Liver (tissue), 9 donors: Measurements from ENCODE around the gene ONECUT1. TPM values are rescaled to one million over a fixed set of nuclear protein-coding genes. Genes with fewer than 3 reads are reported as not detected.

ENCODE experiments used
- DNase-seq: peaks from one replicate; pipeline ENCODE4 v3.0.0-alpha.2; 2017; ENCODE audit warnings: low spot score
- H3K27ac ChIP-seq, 2 donors: one replicate each; pipeline ENCODE4 v1.7.0; 2013; ENCODE audit warnings: inconsistent platforms in 2 of 2, low read length in 2 of 2, control low read depth in 1 of 2, low read depth in 1 of 2, mild to moderate bottlenecking in 1 of 2
- H3K27me3 ChIP-seq, 4 donors: one replicate each; pipeline versions ENCODE4 v1.6.1 to v1.7.0; 2013; ENCODE audit warnings: low read length in 3 of 4, inconsistent platforms in 1 of 4, mild to moderate bottlenecking in 1 of 4, moderate library complexity in 1 of 4; ENCODE audit not compliant: control insufficient read depth in 4 of 4, insufficient read depth in 4 of 4
- H3K36me3 ChIP-seq, 4 donors: one replicate each; pipeline versions ENCODE4 v1.6.1 to v1.7.0; 2013; ENCODE audit warnings: low read length in 3 of 4, mild to moderate bottlenecking in 3 of 4, low read depth in 1 of 4, moderate library complexity in 1 of 4; ENCODE audit not compliant: control insufficient read depth in 4 of 4, insufficient read depth in 3 of 4
- H3K4me1 ChIP-seq, 4 donors: one replicate each; pipeline versions ENCODE4 v1.6.1 to v1.7.0; 2013; ENCODE audit warnings: low read length in 3 of 4, mild to moderate bottlenecking in 3 of 4, moderate library complexity in 1 of 4; ENCODE audit not compliant: control insufficient read depth in 4 of 4, insufficient read depth in 4 of 4
- H3K4me3 ChIP-seq, 3 donors: one replicate each; pipeline versions ENCODE4 v1.6.1 to v1.7.0; 2013; ENCODE audit warnings: low read length in 3 of 3, control low read depth in 1 of 3, low read depth in 1 of 3, mild to moderate bottlenecking in 1 of 3
- H3K9ac ChIP-seq, 2 donors: one replicate each; pipeline ENCODE4 v1.7.0; 2013; ENCODE audit warnings: low read length in 2 of 2, mild to moderate bottlenecking in 2 of 2, moderate library complexity in 2 of 2, control low read depth in 1 of 2, low read depth in 1 of 2
- H3K9me3 ChIP-seq, 4 donors: one replicate each; pipeline versions ENCODE4 v1.6.1 to v1.7.0; 2013; ENCODE audit warnings: low read length in 3 of 4; ENCODE audit not compliant: control insufficient read depth in 4 of 4
- ATF3 ChIP-seq: IDR thresholded peaks from 2 replicates; pipeline ENCODE4 v1.6.1; 2016; ENCODE audit warnings: antibody characterized with exemption
- CTCF ChIP-seq: fragments of 150-350 bp; IDR thresholded peaks from 2 replicates; pipeline ENCODE4 v1.5.1; 2017; ENCODE audit warnings: improper control_type of control experiment, low read depth, low read length; ENCODE audit not compliant: missing input control
- EGR1 ChIP-seq, 2 donors: IDR thresholded peaks; 2 replicates each; pipeline ENCODE4 v1.6.1; 2016 to 2018; ENCODE audit warnings: antibody characterized with exemption in 2 of 2, low read depth in 2 of 2
- FOXA1 ChIP-seq: IDR thresholded peaks from 2 replicates; pipeline ENCODE4 v1.6.1; 2016; ENCODE audit warnings: antibody characterized with exemption
- FOXA2 ChIP-seq: IDR thresholded peaks from 2 replicates; pipeline ENCODE4 v1.6.1; 2016; ENCODE audit warnings: antibody characterized with exemption
- GABPA ChIP-seq, 2 donors: IDR thresholded peaks in 1 of 2; conservative IDR thresholded peaks in 1 of 2; 2 replicates each; pipeline ENCODE4 v1.6.1; 2016; ENCODE audit warnings: antibody characterized with exemption in 2 of 2, mild to moderate bottlenecking in 1 of 2, moderate library complexity in 1 of 2
- HNF4A ChIP-seq, 2 donors: conservative IDR thresholded peaks; 2 replicates each; pipeline ENCODE4 v1.6.1; 2016; ENCODE audit warnings: antibody characterized with exemption in 2 of 2, mild to moderate bottlenecking in 2 of 2
- HNF4G ChIP-seq: IDR thresholded peaks from 2 replicates; pipeline ENCODE4 v1.6.1; 2016; ENCODE audit warnings: antibody characterized with exemption
- JUND ChIP-seq, 2 donors: IDR thresholded peaks; 2 replicates each; pipeline ENCODE4 v1.6.1; 2016; ENCODE audit warnings: antibody characterized with exemption in 2 of 2
- MAX ChIP-seq: IDR thresholded peaks from 2 replicates; pipeline ENCODE4 v1.6.1; 2016; ENCODE audit warnings: antibody characterized with exemption
- NR2F2 ChIP-seq: IDR thresholded peaks from 2 replicates; pipeline ENCODE4 v1.6.1; 2016; ENCODE audit warnings: antibody characterized with exemption
- RAD21 ChIP-seq, 2 donors: IDR thresholded peaks; 2 replicates each; pipeline ENCODE4 v1.6.1; 2016; ENCODE audit warnings: antibody characterized with exemption in 2 of 2, mild to moderate bottlenecking in 2 of 2
- REST ChIP-seq: IDR thresholded peaks from 2 replicates; pipeline ENCODE4 v1.6.1; 2016; ENCODE audit warnings: antibody characterized with exemption, mild to moderate bottlenecking
- RXRA ChIP-seq, 2 donors: IDR thresholded peaks; 2 replicates each; pipeline ENCODE4 v1.6.1; 2017 to 2018; ENCODE audit warnings: antibody characterized with exemption in 2 of 2, mild to moderate bottlenecking in 1 of 2
- SP1 ChIP-seq: IDR thresholded peaks from 2 replicates; pipeline ENCODE4 v1.6.1; 2018; ENCODE audit warnings: antibody characterized with exemption, mild to moderate bottlenecking
- TAF1 ChIP-seq: conservative IDR thresholded peaks from 2 replicates; pipeline ENCODE4 v1.6.1; 2016; ENCODE audit warnings: antibody characterized with exemption, mild to moderate bottlenecking
- YY1 ChIP-seq: IDR thresholded peaks from 2 replicates; pipeline ENCODE4 v1.6.1; 2016; ENCODE audit warnings: antibody characterized with exemption, mild to moderate bottlenecking
- ZBTB33 ChIP-seq: IDR thresholded peaks from 2 replicates; pipeline ENCODE4 v1.6.1; 2016; ENCODE audit warnings: antibody characterized with exemption
- WGBS: extraction: QIAGEN DNeasy Blood & Tissue Kit; methylation state at CpG from one replicate; pipeline ENCODE4 v1.1.7; 2013; 5-methylcytosine and 5-hydroxymethylcytosine counted together
- polyA plus RNA-seq, 2 donors: library from polyadenylated mRNA; stranded (reverse) in 1 of 2; unstranded in 1 of 2; fragments of 200-250 nt in 1 of 2; fragments of >200 nt in 1 of 2; fragmentation: Nextera tagmentation in 1 of 2; extraction: Ambion mirVana in 1 of 2; gene quantifications; one replicate each; pipeline versions ENCODE4 v1.2.1 to v1.2.3, GENCODE V29; 2013 to 2015
- total RNA-seq, 2 donors: library from RNA; depleted of rRNA; stranded (reverse); fragments of >200 nt; gene quantifications; one replicate each; pipeline ENCODE4 v1.2.3, GENCODE V29; 2014
- donor health status: healthy.
- donor health status: healthy.
- donor health status: healthy.
- donor health status: healthy.
- donor health status: healthy.

ONECUT1 gene
- total and polyA plus RNA-seq, 4 donors: 7.7 to 51.0 (median 14.8) TPM

- Histone ChIP-seq H3K9ac (no peak overlapping the region), H3K36me3 (no peaks in the 10 kb centered on the region), H3K27me3 (peaks cover 0 to 3% (median 0%) of the 10 kb centered on the region in 4 donors), H3K4me1 (peaks cover 0 to 30% (median 5%) of the 10 kb centered on the region in 4 donors), H3K27ac (no peak overlapping the region), H3K9me3 (no peaks in the 10 kb centered on the region), H3K4me3 (no peak overlapping the region)
- DNase-seq: no peak
- WGBS: 65% methylated on average over 5 of the region's 5 CpGs
- TF ChIP-seq FOXA1 (no peak), ATF3 (no peak), EGR1 (IDR thresholded peaks at IDR 0.05; ENCODE audit: low read depth in 2 of 2) (no peak), HNF4A (conservative IDR thresholded peaks at IDR 0.05) (no peak), GABPA (IDR thresholded peaks at IDR 0.05 in 1 of 2, conservative IDR thresholded peaks at IDR 0.05 in 1 of 2) (no peak), CTCF (no peak), NR2F2 (no peak), HNF4G (no peak)
These were observed 1.6 kb upstream of the ONECUT1 start for GRCh38 chr15:52791776-52792175.

- H3K36me3 ChIP-seq: no peaks in the 10 kb centered on the region
- H3K9ac ChIP-seq: peak overlapping the region in 1 of 2 donors; percentile 36
- peak overlapping the region; percentile 20 to 76 (median 74) for H3K4me3 ChIP-seq
- H3K27me3 ChIP-seq: peaks cover 0 to 3% (median 0%) of the 10 kb centered on the region in 4 donors
- no peaks in the 10 kb centered on the region for H3K9me3 ChIP-seq
- peak; percentile 47 for DNase-seq
- WGBS: 30% methylated on average over 50 of the region's 50 CpGs
- H3K4me1 ChIP-seq: peaks cover 0 to 33% (median 3%) of the 10 kb centered on the region in 4 donors
- H3K27ac ChIP-seq: peak overlapping the region; percentile 76 to 77
- no peak for TF ChIP-seq EGR1 (IDR thresholded peaks at IDR 0.05; ENCODE audit: low read depth in 2 of 2)
- TF ChIP-seq RXRA (IDR thresholded peaks at IDR 0.05): peak in 1 of 2 donors; percentile 23
- TF ChIP-seq TAF1: peak; percentile 72
- peak in 1 of 2 donors; percentile 28 for TF ChIP-seq HNF4A (conservative IDR thresholded peaks at IDR 0.05)
- no peak for TF ChIP-seq ZBTB33
- no peak for TF ChIP-seq REST
- TF ChIP-seq SP1: no peak
- no peak for TF ChIP-seq HNF4G
- TF ChIP-seq MAX: no peak
- TF ChIP-seq ATF3: no peak
- TF ChIP-seq YY1: no peak
- no peak for TF ChIP-seq GABPA (IDR thresholded peaks at IDR 0.05 in 1 of 2, conservative IDR thresholded peaks at IDR 0.05 in 1 of 2)
- TF ChIP-seq JUND (IDR thresholded peaks at IDR 0.05): no peak
- TF ChIP-seq FOXA1: no peak
- no peak for TF ChIP-seq NR2F2
- TF ChIP-seq FOXA2: no peak
- TF ChIP-seq RAD21 (IDR thresholded peaks at IDR 0.05): peak in 1 of 2 donors; percentile 60
- TF ChIP-seq CTCF: peak; percentile 10
These were observed 1.0 kb upstream of the ONECUT1 start for GRCh38 chr15:52790941-52791751.
